ENCODE data around the gene AHNAK2.

DNA sequence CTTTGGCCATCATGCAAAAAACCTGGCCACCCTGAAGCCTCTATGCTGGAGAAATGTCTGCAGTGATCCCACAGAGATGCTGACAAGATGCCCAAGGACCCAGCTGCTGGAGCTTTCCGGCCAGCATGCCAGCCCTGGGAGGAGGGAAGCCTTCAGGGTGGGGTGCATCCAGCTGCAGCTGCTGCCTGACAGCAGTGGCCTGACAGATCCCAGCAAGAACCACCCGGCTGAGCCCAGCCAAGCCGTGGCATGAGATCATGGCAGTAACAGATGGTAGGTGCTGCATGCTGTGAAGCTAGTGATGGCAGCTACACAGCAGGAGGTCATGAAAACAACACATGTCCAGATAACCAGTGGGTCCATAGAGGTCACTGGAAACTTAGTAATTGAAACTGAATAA, 21.2 kb upstream of the AHNAK2 start:
- TF ChIP-seq, protein P1, sequence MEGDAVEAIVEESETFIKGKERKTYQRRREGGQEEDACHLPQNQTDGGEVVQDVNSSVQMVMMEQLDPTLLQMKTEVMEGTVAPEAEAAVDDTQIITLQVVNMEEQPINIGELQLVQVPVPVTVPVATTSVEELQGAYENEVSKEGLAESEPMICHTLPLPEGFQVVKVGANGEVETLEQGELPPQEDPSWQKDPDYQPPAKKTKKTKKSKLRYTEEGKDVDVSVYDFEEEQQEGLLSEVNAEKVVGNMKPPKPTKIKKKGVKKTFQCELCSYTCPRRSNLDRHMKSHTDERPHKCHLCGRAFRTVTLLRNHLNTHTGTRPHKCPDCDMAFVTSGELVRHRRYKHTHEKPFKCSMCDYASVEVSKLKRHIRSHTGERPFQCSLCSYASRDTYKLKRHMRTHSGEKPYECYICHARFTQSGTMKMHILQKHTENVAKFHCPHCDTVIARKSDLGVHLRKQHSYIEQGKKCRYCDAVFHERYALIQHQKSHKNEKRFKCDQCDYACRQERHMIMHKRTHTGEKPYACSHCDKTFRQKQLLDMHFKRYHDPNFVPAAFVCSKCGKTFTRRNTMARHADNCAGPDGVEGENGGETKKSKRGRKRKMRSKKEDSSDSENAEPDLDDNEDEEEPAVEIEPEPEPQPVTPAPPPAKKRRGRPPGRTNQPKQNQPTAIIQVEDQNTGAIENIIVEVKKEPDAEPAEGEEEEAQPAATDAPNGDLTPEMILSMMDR (IDR thresholded peaks at IDR 0.05): no peak
- TF ChIP-seq POLR2AphosphoS5 (IDR thresholded peaks at IDR 0.05): no peak
